ENCODE data around the gene CTNNA3. TPM values are rescaled to one million over a fixed set of nuclear protein-coding genes. Genes with fewer than 3 reads are reported as not detected.

The CTNNA3 gene
- total and polyA plus RNA-seq, 5 donors from 2014 or later = not detected

- H3K4me1 ChIP-seq (ENCODE audit: control insufficient read depth, insufficient read depth, low read length, poor library complexity, severe bottlenecking) = no peaks in the 10 kb centered on the region
- Mint-ChIP-seq H3K36me3 (no peaks in the 10 kb centered on the region), H3K9me3 (peaks cover 0 to 4% (median 0%) of the 10 kb centered on the region in 7 donors), H3K27me3 (no peaks in the 10 kb centered on the region), H3K4me1 (no peaks in the 10 kb centered on the region), H3K4me3 (no peak overlapping the region), H3K27ac (no peak overlapping the region)
- H3K36me3 ChIP-seq (ENCODE audit: control insufficient read depth, insufficient read depth, low read length) = no peaks in the 10 kb centered on the region
- DNase-seq (no peak), ATAC-seq (ENCODE audit: low read depth in 2 of 2) (no peak)
- H3K9me3 ChIP-seq (ENCODE audit: control insufficient read depth in 2 of 2, low read length in 2 of 2) = no peaks in the 10 kb centered on the region
- H3K4me3 ChIP-seq (ENCODE audit: low read depth, low read length) = no peak overlapping the region
- H3K27ac ChIP-seq (ENCODE audit: insufficient read depth, low read length, poor library complexity, severe bottlenecking) = no peak overlapping the region
- H3K27me3 ChIP-seq (ENCODE audit: control insufficient read depth, insufficient read depth, low read length) = no peaks in the 10 kb centered on the region
Measured at GRCh38 chr10:66151346-66151745, 1544.6 kb downstream of the CTNNA3 start.

GRCh38 chr10:66148312-66148711 lies 1547.7 kb downstream of the CTNNA3 start:
- Histone ChIP-seq H3K36me3 (ENCODE audit: control insufficient read depth, insufficient read depth, low read length) (no peaks in the 10 kb centered on the region), H3K27me3 (ENCODE audit: control insufficient read depth, insufficient read depth, low read length) (no peaks in the 10 kb centered on the region), H3K27ac (ENCODE audit: insufficient read depth, low read length, poor library complexity, severe bottlenecking) (no peak overlapping the region), H3K9me3 (ENCODE audit: control insufficient read depth in 2 of 2, low read length in 2 of 2) (no peaks in the 10 kb centered on the region), H3K4me3 (ENCODE audit: low read depth, low read length) (no peak overlapping the region), H3K4me1 (ENCODE audit: control insufficient read depth, insufficient read depth, low read length, poor library complexity, severe bottlenecking) (no peaks in the 10 kb centered on the region)
- no peaks in the 10 kb centered on the region for H3K27me3 Mint-ChIP-seq
- H3K4me3 Mint-ChIP-seq = no peak overlapping the region
- peaks cover 0 to 2% (median 0%) of the 10 kb centered on the region in 7 donors for H3K9me3 Mint-ChIP-seq
- no peak for ATAC-seq (ENCODE audit: low read depth in 2 of 2)
- H3K27ac Mint-ChIP-seq = no peak overlapping the region
- H3K4me1 Mint-ChIP-seq = no peaks in the 10 kb centered on the region
- no peaks in the 10 kb centered on the region for H3K36me3 Mint-ChIP-seq
- DNase-seq = no peak

GRCh38 chr10:66144016-66144415 lies 1552.0 kb downstream of the CTNNA3 start:
- no peaks in the 10 kb centered on the region for H3K4me1 Mint-ChIP-seq
- Histone ChIP-seq H3K36me3 (ENCODE audit: control insufficient read depth, insufficient read depth, low read length) (no peaks in the 10 kb centered on the region), H3K9me3 (ENCODE audit: control insufficient read depth in 2 of 2, low read length in 2 of 2) (no peaks in the 10 kb centered on the region), H3K4me1 (ENCODE audit: control insufficient read depth, insufficient read depth, low read length, poor library complexity, severe bottlenecking) (no peaks in the 10 kb centered on the region), H3K27ac (ENCODE audit: insufficient read depth, low read length, poor library complexity, severe bottlenecking) (no peak overlapping the region), H3K27me3 (ENCODE audit: control insufficient read depth, insufficient read depth, low read length) (no peaks in the 10 kb centered on the region), H3K4me3 (ENCODE audit: low read depth, low read length) (no peak overlapping the region)
- H3K27me3 Mint-ChIP-seq = no peaks in the 10 kb centered on the region
- no peak overlapping the region for H3K27ac Mint-ChIP-seq
- H3K9me3 Mint-ChIP-seq = peaks cover 0 to 4% (median 0%) of the 10 kb centered on the region in 7 donors
- no peak for DNase-seq
- no peaks in the 10 kb centered on the region for H3K36me3 Mint-ChIP-seq
- no peak for ATAC-seq (ENCODE audit: low read depth in 2 of 2)
- no peak overlapping the region for H3K4me3 Mint-ChIP-seq

- Histone ChIP-seq H3K4me1 (ENCODE audit: control insufficient read depth, insufficient read depth, low read length, poor library complexity, severe bottlenecking) (no peaks in the 10 kb centered on the region), H3K27ac (ENCODE audit: insufficient read depth, low read length, poor library complexity, severe bottlenecking) (no peak overlapping the region), H3K27me3 (ENCODE audit: control insufficient read depth, insufficient read depth, low read length) (no peaks in the 10 kb centered on the region), H3K9me3 (ENCODE audit: control insufficient read depth in 2 of 2, low read length in 2 of 2) (no peaks in the 10 kb centered on the region), H3K4me3 (ENCODE audit: low read depth, low read length) (no peak overlapping the region), H3K36me3 (ENCODE audit: control insufficient read depth, insufficient read depth, low read length) (no peaks in the 10 kb centered on the region)
- no peaks in the 10 kb centered on the region for H3K4me1 Mint-ChIP-seq
- no peaks in the 10 kb centered on the region for H3K36me3 Mint-ChIP-seq
- no peak for DNase-seq
- H3K9me3 Mint-ChIP-seq = peaks cover 0 to 10% (median 3%) of the 10 kb centered on the region in 7 donors
- H3K27ac Mint-ChIP-seq = no peak overlapping the region
- H3K27me3 Mint-ChIP-seq = no peaks in the 10 kb centered on the region
- ATAC-seq (ENCODE audit: low read depth in 2 of 2) = no peak
- H3K4me3 Mint-ChIP-seq = no peak overlapping the region
Measured at GRCh38 chr10:66102756-66103155, 1593.2 kb downstream of the CTNNA3 start.

GRCh38 chr10:66098595-66099480 lies 1597.2 kb downstream of the CTNNA3 start:
- DNase-seq = no peak
- H3K27ac ChIP-seq (ENCODE audit: insufficient read depth, low read length, poor library complexity, severe bottlenecking) = no peak overlapping the region
- no peaks in the 10 kb centered on the region for H3K27me3 ChIP-seq (ENCODE audit: control insufficient read depth, insufficient read depth, low read length)
- Mint-ChIP-seq H3K9me3 (peaks cover 0 to 14% (median 5%) of the 10 kb centered on the region in 7 donors), H3K4me1 (no peaks in the 10 kb centered on the region), H3K27me3 (no peaks in the 10 kb centered on the region), H3K36me3 (no peaks in the 10 kb centered on the region), H3K27ac (no peak overlapping the region), H3K4me3 (no peak overlapping the region)
- no peaks in the 10 kb centered on the region for H3K9me3 ChIP-seq (ENCODE audit: control insufficient read depth in 2 of 2, low read length in 2 of 2)
- no peak overlapping the region for H3K4me3 ChIP-seq (ENCODE audit: low read depth, low read length)
- no peaks in the 10 kb centered on the region for H3K4me1 ChIP-seq (ENCODE audit: control insufficient read depth, insufficient read depth, low read length, poor library complexity, severe bottlenecking)
- H3K36me3 ChIP-seq (ENCODE audit: control insufficient read depth, insufficient read depth, low read length) = no peaks in the 10 kb centered on the region
- no peak for ATAC-seq (ENCODE audit: low read depth in 2 of 2)

- H3K27me3 ChIP-seq (ENCODE audit: control insufficient read depth, insufficient read depth, low read length) = no peaks in the 10 kb centered on the region
- H3K36me3 Mint-ChIP-seq = no peaks in the 10 kb centered on the region
- no peak overlapping the region for H3K27ac ChIP-seq (ENCODE audit: insufficient read depth, low read length, poor library complexity, severe bottlenecking)
- no peak overlapping the region for H3K4me3 Mint-ChIP-seq
- no peak overlapping the region for H3K4me3 ChIP-seq (ENCODE audit: low read depth, low read length)
- no peaks in the 10 kb centered on the region for H3K4me1 Mint-ChIP-seq
- H3K4me1 ChIP-seq (ENCODE audit: control insufficient read depth, insufficient read depth, low read length, poor library complexity, severe bottlenecking) = no peaks in the 10 kb centered on the region
- H3K9me3 ChIP-seq (ENCODE audit: control insufficient read depth in 2 of 2, low read length in 2 of 2) = no peaks in the 10 kb centered on the region
- H3K9me3 Mint-ChIP-seq = peaks cover 2 to 24% (median 10%) of the 10 kb centered on the region in 7 donors
- no peaks in the 10 kb centered on the region for H3K27me3 Mint-ChIP-seq
- no peak for DNase-seq
- H3K27ac Mint-ChIP-seq = no peak overlapping the region
- ATAC-seq (ENCODE audit: low read depth in 2 of 2) = no peak
- no peaks in the 10 kb centered on the region for H3K36me3 ChIP-seq (ENCODE audit: control insufficient read depth, insufficient read depth, low read length)
Measured at GRCh38 chr10:66095610-66096009, 1600.4 kb downstream of the CTNNA3 start.

- H3K9me3 ChIP-seq (ENCODE audit: control insufficient read depth in 2 of 2, low read length in 2 of 2) = no peaks in the 10 kb centered on the region
- H3K4me1 ChIP-seq (ENCODE audit: control insufficient read depth, insufficient read depth, low read length, poor library complexity, severe bottlenecking) = no peaks in the 10 kb centered on the region
- H3K4me3 ChIP-seq (ENCODE audit: low read depth, low read length) = no peak overlapping the region
- no peaks in the 10 kb centered on the region for H3K36me3 ChIP-seq (ENCODE audit: control insufficient read depth, insufficient read depth, low read length)
- Mint-ChIP-seq H3K27ac (no peak overlapping the region), H3K27me3 (no peaks in the 10 kb centered on the region), H3K36me3 (no peaks in the 10 kb centered on the region), H3K4me1 (no peaks in the 10 kb centered on the region), H3K9me3 (peaks cover 0 to 12% (median 3%) of the 10 kb centered on the region in 7 donors), H3K4me3 (no peak overlapping the region)
- DNase-seq = no peak
- no peak overlapping the region for H3K27ac ChIP-seq (ENCODE audit: insufficient read depth, low read length, poor library complexity, severe bottlenecking)
- ATAC-seq (ENCODE audit: low read depth in 2 of 2) = no peak
- H3K27me3 ChIP-seq (ENCODE audit: control insufficient read depth, insufficient read depth, low read length) = no peaks in the 10 kb centered on the region
Measured at GRCh38 chr10:66085906-66086305, 1610.1 kb downstream of the CTNNA3 start.

GRCh38 chr10:66071907-66072306 lies 1624.1 kb downstream of the CTNNA3 start:
- Histone ChIP-seq H3K9me3 (ENCODE audit: control insufficient read depth in 2 of 2, low read length in 2 of 2) (no peaks in the 10 kb centered on the region), H3K36me3 (ENCODE audit: control insufficient read depth, insufficient read depth, low read length) (no peaks in the 10 kb centered on the region), H3K27ac (ENCODE audit: insufficient read depth, low read length, poor library complexity, severe bottlenecking) (no peak overlapping the region), H3K4me3 (ENCODE audit: low read depth, low read length) (no peak overlapping the region), H3K4me1 (ENCODE audit: control insufficient read depth, insufficient read depth, low read length, poor library complexity, severe bottlenecking) (no peaks in the 10 kb centered on the region), H3K27me3 (ENCODE audit: control insufficient read depth, insufficient read depth, low read length) (no peaks in the 10 kb centered on the region)
- DNase-seq = no peak
- Mint-ChIP-seq H3K27ac (no peak overlapping the region), H3K36me3 (no peaks in the 10 kb centered on the region), H3K4me1 (no peaks in the 10 kb centered on the region), H3K27me3 (no peaks in the 10 kb centered on the region), H3K9me3 (peaks cover 0 to 9% (median 3%) of the 10 kb centered on the region in 7 donors), H3K4me3 (no peak overlapping the region)
- no peak for ATAC-seq (ENCODE audit: low read depth in 2 of 2)
